GM21381 (cell line): ENCODE data around the gene PLCB3.
A peak's percentile ranks its signal among the peaks of the same experiment; 100 is the strongest.

ENCODE experiments used
- ATAC-seq: cut with Tn5 transposase; IDR thresholded peaks from one replicate; pipeline ENCODE4 v1.9.1; 2021; ENCODE audit warnings: mild to moderate bottlenecking, moderate library complexity; ENCODE audit not compliant: unreplicated experiment

Gene PLCB3

GRCh38 chr11:64317961-64318765 lies 66.8 kb downstream of the PLCB3 start, which contains the start of gene PRDX5:
PRDX5 (plus strand) TSS chr11:64318121; CDS start chr11:64318216, 95 bp downstream.
- ATAC-seq, result peak; percentile 76
